ENCODE data around the gene JAK1. TPM values are rescaled to one million over a fixed set of nuclear protein-coding genes. Genes with fewer than 3 reads are reported as not detected.

JAK1 gene
- total and polyA plus RNA-seq, 8 donors, result 15.5 to 89.8 (median 50.7) TPM

DNA sequence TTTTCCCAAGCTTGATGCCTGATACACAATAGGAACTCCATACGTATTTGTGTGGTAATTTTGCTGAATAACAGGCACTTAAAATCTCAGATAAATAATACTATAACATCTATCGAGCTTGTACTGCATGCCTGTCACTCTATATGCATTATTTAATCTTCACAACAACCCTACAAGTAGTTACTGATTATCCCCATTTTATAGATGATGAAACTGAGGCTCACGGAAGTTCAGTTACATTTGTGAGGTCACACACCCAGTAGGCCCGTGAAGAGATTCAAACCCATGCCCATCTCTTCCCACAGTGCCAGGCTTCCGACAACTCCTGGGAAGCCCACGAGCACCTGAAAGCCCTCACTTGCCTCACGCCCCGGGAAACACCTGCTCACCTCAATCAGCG is 122.7 kb downstream of the JAK1 start:
- ATAC-seq, result no peak
- Histone ChIP-seq H3K27me3 (no peaks in the 10 kb centered on the region), H3K4me3 (no peak overlapping the region), H3K27ac (no peak overlapping the region), H3K4me1 (no peaks in the 10 kb centered on the region), H3K36me3 (peaks cover 0 to 53% (median 20%) of the 10 kb centered on the region in 3 donors), H3K9me3 (no peaks in the 10 kb centered on the region)
- intact Hi-C loops (cut with DNase I), result no loop called here
- 84 to 95% methylated on average over 9 of the region's 9 CpGs for WGBS, 2 donors
- no peak for DNase-seq
- TF ChIP-seq, protein P1, sequence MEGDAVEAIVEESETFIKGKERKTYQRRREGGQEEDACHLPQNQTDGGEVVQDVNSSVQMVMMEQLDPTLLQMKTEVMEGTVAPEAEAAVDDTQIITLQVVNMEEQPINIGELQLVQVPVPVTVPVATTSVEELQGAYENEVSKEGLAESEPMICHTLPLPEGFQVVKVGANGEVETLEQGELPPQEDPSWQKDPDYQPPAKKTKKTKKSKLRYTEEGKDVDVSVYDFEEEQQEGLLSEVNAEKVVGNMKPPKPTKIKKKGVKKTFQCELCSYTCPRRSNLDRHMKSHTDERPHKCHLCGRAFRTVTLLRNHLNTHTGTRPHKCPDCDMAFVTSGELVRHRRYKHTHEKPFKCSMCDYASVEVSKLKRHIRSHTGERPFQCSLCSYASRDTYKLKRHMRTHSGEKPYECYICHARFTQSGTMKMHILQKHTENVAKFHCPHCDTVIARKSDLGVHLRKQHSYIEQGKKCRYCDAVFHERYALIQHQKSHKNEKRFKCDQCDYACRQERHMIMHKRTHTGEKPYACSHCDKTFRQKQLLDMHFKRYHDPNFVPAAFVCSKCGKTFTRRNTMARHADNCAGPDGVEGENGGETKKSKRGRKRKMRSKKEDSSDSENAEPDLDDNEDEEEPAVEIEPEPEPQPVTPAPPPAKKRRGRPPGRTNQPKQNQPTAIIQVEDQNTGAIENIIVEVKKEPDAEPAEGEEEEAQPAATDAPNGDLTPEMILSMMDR (IDR thresholded peaks at IDR 0.05), result no peak
- no peak for FAIRE-seq

DNA sequence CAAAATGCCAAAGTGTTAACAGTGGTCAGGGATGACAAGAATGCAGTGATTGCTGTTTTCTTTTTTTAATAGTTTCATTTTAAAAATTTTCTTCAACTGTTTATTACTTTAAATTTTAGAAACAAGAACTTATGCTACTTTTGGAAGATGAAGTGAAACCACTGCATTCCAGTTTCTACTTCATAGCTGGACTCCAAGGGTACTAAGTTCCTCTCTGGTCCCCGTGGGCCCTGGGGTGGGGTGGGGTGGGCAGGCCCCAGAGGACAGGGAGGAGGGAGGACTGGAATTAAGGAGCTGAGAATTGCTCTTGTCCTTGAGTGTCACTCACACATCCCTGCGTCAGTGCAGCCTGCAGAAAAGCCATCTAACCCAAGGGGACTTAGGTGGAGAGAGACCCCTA is 124.1 kb downstream of the JAK1 start:
- intact Hi-C loops (cut with DNase I), result no loop called here
- no peak overlapping the region for H3K27ac ChIP-seq
- WGBS, 2 donors, result 64 to 75% methylated on average over 2 of the region's 2 CpGs
- peaks cover 0 to 58% (median 29%) of the 10 kb centered on the region in 3 donors for H3K36me3 ChIP-seq
- no peak for FAIRE-seq
- H3K27me3 ChIP-seq, result no peaks in the 10 kb centered on the region
- DNase-seq, result no peak
- TF ChIP-seq, protein P1 (IDR thresholded peaks at IDR 0.05), result no peak
- H3K4me1 ChIP-seq, result no peaks in the 10 kb centered on the region
- no peak overlapping the region for H3K4me3 ChIP-seq
- H3K9me3 ChIP-seq, result no peaks in the 10 kb centered on the region
- ATAC-seq, result peak in 1 of 4 donors; percentile 31

DNA sequence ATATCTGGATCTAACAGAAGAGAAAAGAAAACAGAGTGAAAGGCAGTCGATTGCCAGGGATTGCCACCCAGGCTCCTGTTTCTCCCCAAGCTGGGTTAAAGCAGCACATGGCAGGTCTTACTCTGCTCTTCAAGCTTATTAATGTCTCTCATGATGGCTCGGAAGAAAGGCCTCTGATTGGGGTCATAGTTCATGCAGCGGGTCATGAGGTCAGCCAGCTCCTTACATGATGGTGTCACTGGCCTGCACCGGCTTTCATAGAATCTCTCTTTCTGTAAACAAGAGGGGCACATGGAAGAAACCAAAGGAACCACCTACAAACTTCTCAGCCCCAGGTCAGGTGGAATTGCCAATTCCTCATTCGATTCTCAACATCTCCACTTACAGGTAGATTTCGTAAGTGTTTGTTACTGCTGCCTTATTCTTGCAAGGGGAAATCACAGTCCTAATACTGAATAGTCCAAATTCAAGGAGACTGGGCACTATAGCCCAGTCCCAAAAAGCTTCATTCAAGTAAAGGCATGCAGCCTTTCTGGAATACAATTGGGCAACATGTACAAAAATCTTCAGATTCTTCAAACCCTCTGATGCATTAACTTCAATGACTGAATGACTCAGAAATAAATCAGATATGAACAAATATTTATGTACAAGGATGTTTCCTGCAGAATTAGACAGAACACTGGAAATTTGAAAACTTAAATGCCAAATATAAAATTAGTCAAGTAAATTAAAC is 124.9 kb downstream of the JAK1 start:
- intact Hi-C loops (cut with DNase I), result no loop called here
- DNase-seq (no peak), FAIRE-seq (peak; percentile 80), ATAC-seq (no peak)
- WGBS, 2 donors, result 73 to 80% methylated on average over 6 of the region's 6 CpGs
- Histone ChIP-seq H3K27me3 (no peaks in the 10 kb centered on the region), H3K36me3 (peaks cover 0 to 65% (median 35%) of the 10 kb centered on the region in 3 donors), H3K4me3 (no peak overlapping the region), H3K4me1 (no peaks in the 10 kb centered on the region), H3K9me3 (no peaks in the 10 kb centered on the region), H3K27ac (no peak overlapping the region)
- TF ChIP-seq, protein P1 (IDR thresholded peaks at IDR 0.05), result no peak

DNA sequence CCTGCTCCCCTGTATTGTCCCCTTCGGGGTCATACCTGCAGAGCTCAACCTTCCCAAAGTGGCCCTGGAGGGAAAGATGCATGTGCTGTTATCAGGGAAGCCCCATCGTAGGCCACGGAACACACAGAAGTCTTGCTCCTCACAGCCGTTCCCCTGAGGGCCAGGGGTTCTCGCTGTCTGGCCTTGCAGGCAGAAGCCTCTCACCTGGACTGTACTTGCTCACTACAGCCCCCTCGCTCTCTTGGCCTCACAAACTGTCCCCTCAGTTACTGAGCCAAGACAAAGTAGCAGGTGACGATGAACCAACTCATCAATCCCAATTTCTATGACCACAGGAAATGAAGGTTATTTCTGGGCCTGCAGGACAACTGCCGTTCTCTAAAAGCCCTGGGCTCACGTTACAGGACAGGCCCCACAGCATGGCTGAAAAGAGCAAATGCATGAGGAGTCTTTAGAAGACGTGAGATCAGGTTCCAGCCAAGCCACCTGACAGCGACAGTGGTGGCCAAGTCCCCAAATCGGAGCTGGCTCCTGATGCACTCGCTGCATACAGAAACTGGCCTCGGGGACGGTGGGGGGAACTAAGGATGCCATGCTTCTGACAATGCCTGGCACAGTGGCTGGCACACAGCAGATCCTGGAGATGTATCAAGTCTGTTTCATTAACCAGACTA is 126.5 kb downstream of the JAK1 start:
- Histone ChIP-seq H3K27me3 (no peaks in the 10 kb centered on the region), H3K27ac (no peak overlapping the region), H3K4me3 (no peak overlapping the region), H3K4me1 (no peaks in the 10 kb centered on the region), H3K36me3 (peaks cover 0 to 68% (median 34%) of the 10 kb centered on the region in 3 donors), H3K9me3 (no peaks in the 10 kb centered on the region)
- no peak for ATAC-seq
- intact Hi-C loops (cut with DNase I), result no loop called here
- 93 to 94% methylated on average over 15 of the region's 15 CpGs for WGBS, 2 donors
- no peak for DNase-seq
- no peak for FAIRE-seq
- TF ChIP-seq, protein P1 (IDR thresholded peaks at IDR 0.05), result no peak

DNA sequence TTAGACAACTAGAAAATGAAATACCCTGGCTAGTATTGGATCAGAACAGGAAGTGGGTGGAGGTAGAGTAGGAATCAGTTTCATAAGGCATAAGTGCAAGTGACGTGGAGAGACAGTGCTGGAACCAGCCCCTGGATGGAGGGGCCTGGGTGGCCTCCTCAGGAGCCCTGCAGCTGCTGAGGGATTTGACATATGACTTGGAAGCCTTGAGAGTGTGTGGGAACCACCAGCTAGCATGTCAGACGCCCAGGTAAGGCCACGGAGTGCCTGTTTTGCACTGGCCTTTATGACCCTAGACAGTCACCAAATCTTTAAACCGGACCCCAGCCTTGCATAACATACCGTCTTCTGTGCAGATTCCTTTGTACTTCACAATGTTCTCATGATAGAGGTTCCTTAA is 127.1 kb downstream of the JAK1 start:
- H3K27me3 ChIP-seq, result no peaks in the 10 kb centered on the region
- FAIRE-seq (no peak), DNase-seq (no peak), ATAC-seq (no peak)
- intact Hi-C loops (cut with DNase I), result no loop called here
- H3K27ac ChIP-seq, result no peak overlapping the region
- H3K4me3 ChIP-seq, result no peak overlapping the region
- TF ChIP-seq, protein P1 (IDR thresholded peaks at IDR 0.05), result no peak
- H3K4me1 ChIP-seq, result no peaks in the 10 kb centered on the region
- H3K9me3 ChIP-seq, result no peaks in the 10 kb centered on the region
- 89 to 94% methylated on average over 5 of the region's 5 CpGs for WGBS, 2 donors
- H3K36me3 ChIP-seq, result peaks cover 0 to 71% (median 39%) of the 10 kb centered on the region in 3 donors

Measured in pancreas (tissue), 10 donors.